GM12865 (cell line): ENCODE results near the gene SRRT.
"Not testable (repeated sequence)": the region's sequence is repeated elsewhere in the genome, so short reads cannot be mapped to it uniquely, and the experiment has no call there.

Experiments used
- DNase-seq: peaks from one replicate; pipeline ENCODE4 v3.0.0; 2010; ENCODE audit warnings: low read depth
- H3K4me3 ChIP-seq: 2 replicates; pipeline ENCODE4 v1.5.1; 2011; ENCODE audit warnings: mild to moderate bottlenecking, low read depth, low read length, control low read depth
- TF ChIP-seq, protein P1 (sequence below): IDR thresholded peaks from 2 replicates; pipeline ENCODE4 v1.5.1; 2011; ENCODE audit warnings: low read length, control low read depth, low read depth, inconsistent platforms; ENCODE audit not compliant: insufficient read depth; ENCODE audit errors: missing control alignments

SRRT gene

DNA sequence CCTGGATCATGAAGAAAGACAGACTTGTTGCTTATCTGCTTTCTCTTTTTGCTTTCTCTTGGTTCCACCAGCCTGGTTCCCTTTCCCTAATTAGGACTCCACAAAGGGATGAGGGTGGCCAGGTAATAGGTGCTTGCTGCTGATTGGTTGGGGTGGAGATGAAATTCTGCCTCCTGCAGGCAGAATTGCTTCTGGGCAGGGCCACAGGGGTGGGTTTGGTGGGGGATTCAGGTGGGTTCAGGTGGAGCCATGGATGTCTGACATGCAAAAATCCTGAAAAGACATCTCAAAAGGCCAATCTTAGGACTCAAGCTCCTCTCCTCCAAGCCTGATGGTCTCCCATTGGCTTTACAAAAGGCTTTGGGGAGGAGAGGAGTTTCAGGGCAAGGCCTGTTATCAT lies 46.1 kb downstream of the SRRT start:
- no peak for DNase-seq
- no peak overlapping the region for H3K4me3 ChIP-seq
- TF ChIP-seq, protein P1, sequence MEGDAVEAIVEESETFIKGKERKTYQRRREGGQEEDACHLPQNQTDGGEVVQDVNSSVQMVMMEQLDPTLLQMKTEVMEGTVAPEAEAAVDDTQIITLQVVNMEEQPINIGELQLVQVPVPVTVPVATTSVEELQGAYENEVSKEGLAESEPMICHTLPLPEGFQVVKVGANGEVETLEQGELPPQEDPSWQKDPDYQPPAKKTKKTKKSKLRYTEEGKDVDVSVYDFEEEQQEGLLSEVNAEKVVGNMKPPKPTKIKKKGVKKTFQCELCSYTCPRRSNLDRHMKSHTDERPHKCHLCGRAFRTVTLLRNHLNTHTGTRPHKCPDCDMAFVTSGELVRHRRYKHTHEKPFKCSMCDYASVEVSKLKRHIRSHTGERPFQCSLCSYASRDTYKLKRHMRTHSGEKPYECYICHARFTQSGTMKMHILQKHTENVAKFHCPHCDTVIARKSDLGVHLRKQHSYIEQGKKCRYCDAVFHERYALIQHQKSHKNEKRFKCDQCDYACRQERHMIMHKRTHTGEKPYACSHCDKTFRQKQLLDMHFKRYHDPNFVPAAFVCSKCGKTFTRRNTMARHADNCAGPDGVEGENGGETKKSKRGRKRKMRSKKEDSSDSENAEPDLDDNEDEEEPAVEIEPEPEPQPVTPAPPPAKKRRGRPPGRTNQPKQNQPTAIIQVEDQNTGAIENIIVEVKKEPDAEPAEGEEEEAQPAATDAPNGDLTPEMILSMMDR = no peak

DNA sequence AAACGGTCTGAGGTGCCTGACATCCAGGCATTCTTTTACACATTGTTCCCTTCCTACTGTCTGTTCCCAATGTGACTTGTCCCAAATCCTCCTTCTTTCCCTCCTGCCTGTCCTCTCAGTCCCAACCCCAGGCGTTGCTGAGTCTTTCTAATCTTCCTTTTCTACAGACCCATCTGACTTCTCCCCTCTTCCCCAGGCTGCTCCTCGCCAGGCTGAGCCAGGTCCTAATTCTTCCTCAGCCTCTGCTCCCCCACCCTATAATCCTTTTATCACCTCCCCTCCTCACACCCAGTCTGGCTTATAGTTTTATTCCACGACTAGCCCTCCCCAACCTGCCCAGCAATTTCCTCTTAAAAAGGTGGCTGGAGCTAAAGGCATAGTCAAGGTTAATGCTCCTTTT lies 48.7 kb downstream of the SRRT start:
- not testable (repeated sequence) for H3K4me3 ChIP-seq, DNase-seq

DNA sequence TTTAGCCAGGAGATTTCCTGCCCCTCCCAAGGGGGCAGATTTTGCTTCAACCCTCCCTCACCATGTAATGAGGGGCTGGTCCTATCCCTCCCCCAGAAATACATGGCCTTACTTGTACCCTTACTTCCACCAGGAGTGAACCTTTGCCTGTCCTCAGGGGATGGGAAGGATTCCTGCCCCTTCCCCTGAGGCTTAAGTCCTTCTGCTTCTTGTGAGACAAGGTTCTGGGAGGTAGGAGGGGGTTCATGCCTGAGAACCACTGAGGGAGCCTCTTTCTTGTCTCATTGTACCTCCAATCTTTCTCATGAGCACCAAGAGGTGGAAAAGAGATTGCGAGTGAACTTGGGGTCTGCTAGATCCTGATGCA lies 54.9 kb downstream of the SRRT start:
- no peak overlapping the region for H3K4me3 ChIP-seq
- TF ChIP-seq, protein P1 = no peak
- DNase-seq = no peak

DNA sequence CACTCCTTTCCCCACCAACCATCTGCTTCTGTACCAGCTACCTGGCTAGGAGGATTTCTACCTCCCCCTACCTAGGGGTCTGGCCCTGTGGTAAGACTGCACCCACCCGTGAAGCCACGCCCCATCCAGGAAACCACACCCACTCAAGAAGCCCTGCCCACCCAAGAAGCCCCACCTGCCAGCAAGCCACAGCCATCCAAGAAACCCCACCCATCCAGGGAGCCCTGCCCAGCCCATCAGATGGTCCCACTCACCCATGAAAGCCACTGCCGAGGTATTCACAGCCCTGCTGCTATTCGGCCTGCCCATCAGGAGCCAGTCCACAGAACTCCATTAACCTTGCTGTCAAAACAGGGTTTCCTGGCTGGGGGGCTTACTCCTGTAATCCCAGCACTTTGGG lies 58.8 kb downstream of the SRRT start:
- no peak for DNase-seq
- H3K4me3 ChIP-seq = no peak overlapping the region
- TF ChIP-seq, protein P1 = no peak

DNA sequence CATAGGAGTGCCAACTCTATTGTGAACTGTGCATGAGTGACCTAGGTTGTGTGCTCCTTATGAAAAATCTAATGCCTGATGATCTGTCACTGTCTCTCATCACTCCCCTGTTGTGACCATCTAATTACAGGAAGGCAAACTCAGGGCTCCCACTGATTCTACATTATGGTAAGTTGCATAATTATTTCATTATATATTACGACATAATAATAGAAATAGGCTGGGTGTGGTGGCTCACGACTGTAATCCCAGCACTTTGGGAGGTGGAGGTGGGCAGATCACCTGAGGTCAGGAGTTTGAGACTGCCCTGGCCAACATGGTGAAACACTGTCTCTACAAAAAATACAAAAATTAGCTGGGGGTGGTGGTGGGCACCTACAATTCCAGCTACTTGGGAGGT lies 60.5 kb downstream of the SRRT start:
- H3K4me3 ChIP-seq, DNase-seq: not testable (repeated sequence)

DNA sequence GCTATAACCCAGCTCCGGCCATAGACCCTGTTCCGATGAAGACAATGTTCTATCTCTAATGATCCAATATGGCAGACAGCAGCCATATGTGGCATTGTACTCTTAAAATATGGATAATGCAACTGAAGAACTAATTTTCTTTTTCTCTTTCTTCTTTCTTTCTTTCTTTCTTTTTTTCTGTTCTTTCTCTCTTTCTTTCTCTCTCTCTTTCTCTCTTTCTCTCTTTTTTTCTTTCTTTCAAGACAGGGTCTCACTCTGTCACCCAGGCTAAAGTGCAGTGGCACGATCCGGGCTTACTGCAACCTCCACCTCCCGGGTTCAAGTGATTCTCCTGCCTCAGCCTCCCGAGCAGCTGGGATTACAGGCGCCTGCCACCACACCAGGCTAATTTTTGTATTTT lies 61.3 kb downstream of the SRRT start:
- H3K4me3 ChIP-seq, DNase-seq: not testable (repeated sequence)
